ENCODE results near the gene DYSF. TPM values are rescaled to one million over a fixed set of nuclear protein-coding genes. Genes with fewer than 3 reads are reported as not detected.

Gene DYSF
- total RNA-seq, 4 donors from 2014 or later, result 4.2 to 26.6 (median 16.2) TPM

GRCh38 chr2:71683666-71684065 lies 230.3 kb downstream of the DYSF start:
- no peak for TF ChIP-seq CTCF (IDR thresholded peaks at IDR 0.05; ENCODE audit: low read depth)

GRCh38 chr2:71684226-71685072 lies 231.1 kb downstream of the DYSF start:
- TF ChIP-seq CTCF (IDR thresholded peaks at IDR 0.05; ENCODE audit: low read depth), result no peak

- no peak for TF ChIP-seq CTCF (IDR thresholded peaks at IDR 0.05; ENCODE audit: low read depth)
These were observed 231.9 kb downstream of the DYSF start for GRCh38 chr2:71685073-71685848.

- no peak for TF ChIP-seq CTCF (IDR thresholded peaks at IDR 0.05; ENCODE audit: low read depth)
These were observed 232.7 kb downstream of the DYSF start for GRCh38 chr2:71685941-71686611.

GRCh38 chr2:71686781-71687180 lies 233.4 kb downstream of the DYSF start:
- TF ChIP-seq CTCF (IDR thresholded peaks at IDR 0.05; ENCODE audit: low read depth), result no peak

GRCh38 chr2:71687412-71687811 lies 234.1 kb downstream of the DYSF start:
- no peak for TF ChIP-seq CTCF (IDR thresholded peaks at IDR 0.05; ENCODE audit: low read depth)

GRCh38 chr2:71688530-71688929 lies 235.2 kb downstream of the DYSF start:
- TF ChIP-seq CTCF (IDR thresholded peaks at IDR 0.05; ENCODE audit: low read depth), result no peak

Data from subcutaneous adipose tissue (tissue), 4 donors.